Thyroid gland (tissue), 4 donors: ENCODE data around the gene CBFB. TPM values are rescaled to one million over a fixed set of nuclear protein-coding genes. Genes with fewer than 3 reads are reported as not detected.

ENCODE experiments used
- DNase-seq, 2 donors: peaks; one replicate each; pipeline ENCODE4 v3.0.0-alpha.2; 2019
- H3K27ac ChIP-seq, 3 donors: fragments of 200-600 bp; sonication (generic); 1 replicate in 2 of 3; 2 replicates in 1 of 3; pipeline ENCODE4 v1.5.1; 2016 to 2019; ENCODE audit warnings: mild to moderate bottlenecking in 1 of 3, moderate library complexity in 1 of 3
- H3K27me3 ChIP-seq: fragments of 200-600 bp; sonication (generic); one replicate; pipeline ENCODE4 v1.5.1; 2019
- H3K36me3 ChIP-seq, 2 donors: fragments of 200-600 bp; sonication (generic); one replicate each; pipeline ENCODE4 v1.5.1; 2016 to 2019
- H3K4me1 ChIP-seq, 2 donors: fragments of 200-600 bp; sonication (generic); one replicate each; pipeline ENCODE4 v1.5.1; 2017 to 2019
- H3K4me3 ChIP-seq, 3 donors: fragments of 200-600 bp; sonication (generic); replicated peaks in 1 of 3; 1 replicate in 2 of 3; 2 replicates in 1 of 3; pipeline ENCODE4 v1.5.1; 2016; ENCODE audit warnings: mild to moderate bottlenecking in 1 of 3
- H3K9me3 ChIP-seq: fragments of 200-600 bp; sonication (generic); one replicate; pipeline ENCODE4 v1.5.1; 2017
- CTCF ChIP-seq, 6 experiments: fragments of 200-600 bp in 3 of 6; fragments of 450-650 bp in 3 of 6; sonication (generic) in 3 of 6; IDR thresholded peaks; one replicate each; pipeline ENCODE4 v1.5.1; 2016 to 2019; ENCODE audit warnings: antibody characterized with exemption in 6 of 6, mild to moderate bottlenecking in 2 of 6, inconsistent platforms in 1 of 6, moderate library complexity in 1 of 6
- POLR2A ChIP-seq, 2 donors: fragments of 450-650 bp; IDR thresholded peaks; one replicate each; pipeline ENCODE4 v1.6.1; 2017; ENCODE audit warnings: antibody characterized with exemption in 2 of 2, mild to moderate bottlenecking in 2 of 2, moderate library complexity in 1 of 2
- WGBS, 2 donors: methylation state at CpG; one replicate each; pipeline ENCODE4 v1.1.5; 2017; 5-methylcytosine and 5-hydroxymethylcytosine counted together
- intact Hi-C: fragments of 100-400 bp; cut with DNase I; formaldehyde crosslinking; loops from one replicate; pipeline ENCODE4 v1.15.1; 2023
- total RNA-seq, 4 donors: library from RNA; depleted of rRNA; stranded (reverse); fragments of >200 nt; gene quantifications; one replicate each; pipeline ENCODE4 v1.2.3, GENCODE V29; 2016

The CBFB gene
- total RNA-seq, 4 donors from 2014 or later, result 31.0 to 60.0 (median 41.5) TPM

- no peak for DNase-seq
- Histone ChIP-seq H3K36me3 (no peaks in the 10 kb centered on the region), H3K4me1 (peaks cover 19 to 30% of the 10 kb centered on the region in 2 donors), H3K4me3 (no peak overlapping the region), H3K9me3 (no peaks in the 10 kb centered on the region), H3K27ac (no peak overlapping the region), H3K27me3 (no peaks in the 10 kb centered on the region)
- TF ChIP-seq POLR2A (IDR thresholded peaks at IDR 0.05) (no peak), CTCF (IDR thresholded peaks at IDR 0.05) (no peak)
- intact Hi-C loops, result no loop called here
- WGBS, 2 donors, result 92 to 93% methylated on average over 3 of the region's 3 CpGs
Measured at GRCh38 chr16:67001726-67002125, 27.2 kb upstream of the CBFB start.

GRCh38 chr16:67006930-67007658 lies 21.9 kb upstream of the CBFB start:
- no peaks in the 10 kb centered on the region for H3K36me3 ChIP-seq
- peaks cover 0 to 10% of the 10 kb centered on the region in 2 donors for H3K4me1 ChIP-seq
- H3K27me3 ChIP-seq, result no peaks in the 10 kb centered on the region
- intact Hi-C loops, result no loop called here
- H3K27ac ChIP-seq, result peak overlapping the region; percentile 23 to 33 (median 30)
- peak; percentile 56 to 62 for DNase-seq
- TF ChIP-seq CTCF (IDR thresholded peaks at IDR 0.05) (no peak), POLR2A (IDR thresholded peaks at IDR 0.05) (no peak)
- no peaks in the 10 kb centered on the region for H3K9me3 ChIP-seq
- H3K4me3 ChIP-seq, result no peak overlapping the region
- WGBS, 2 donors, result 45 to 53% methylated on average over 11 to 12 of the region's 12 CpGs

- no peak for DNase-seq
- 72 to 81% methylated on average over 1 of the region's 1 CpG for WGBS, 2 donors
- no peak overlapping the region for H3K4me3 ChIP-seq
Measured at GRCh38 chr16:67009158-67009557, 19.8 kb upstream of the CBFB start.

GRCh38 chr16:67011274-67011673 lies 17.7 kb upstream of the CBFB start:
- WGBS, 2 donors, result 86 to 100% methylated on average over 1 of the region's 2 CpGs
- H3K36me3 ChIP-seq, result no peaks in the 10 kb centered on the region
- no peak for TF ChIP-seq CTCF (IDR thresholded peaks at IDR 0.05)
- TF ChIP-seq POLR2A (IDR thresholded peaks at IDR 0.05), result no peak
- no peaks in the 10 kb centered on the region for H3K27me3 ChIP-seq
- peaks cover 9 to 27% of the 10 kb centered on the region in 2 donors for H3K4me1 ChIP-seq
- intact Hi-C loops, result no loop called here
- H3K4me3 ChIP-seq, result no peak overlapping the region
- no peak overlapping the region for H3K27ac ChIP-seq
- no peaks in the 10 kb centered on the region for H3K9me3 ChIP-seq
- DNase-seq, result no peak

More at GRCh38 chr16:67009158-67009557, 19.8 kb upstream of the CBFB start:
- Histone ChIP-seq H3K27me3 (no peaks in the 10 kb centered on the region), H3K36me3 (no peaks in the 10 kb centered on the region), H3K27ac (no peak overlapping the region), H3K4me1 (peaks cover 6 to 19% of the 10 kb centered on the region in 2 donors), H3K9me3 (no peaks in the 10 kb centered on the region)
- no peak for TF ChIP-seq POLR2A (IDR thresholded peaks at IDR 0.05)
- no peak for TF ChIP-seq CTCF (IDR thresholded peaks at IDR 0.05)
- intact Hi-C loops, result no loop called here

- Histone ChIP-seq H3K4me3 (peak overlapping the region in 1 of 3 donors; percentile 47), H3K27me3 (no peaks in the 10 kb centered on the region), H3K9me3 (no peaks in the 10 kb centered on the region), H3K4me1 (peaks cover 9 to 17% of the 10 kb centered on the region in 2 donors), H3K36me3 (no peaks in the 10 kb centered on the region), H3K27ac (peak overlapping the region in 1 of 3 donors; percentile 57)
- peak in 1 of 2 donors; percentile 17 for DNase-seq
- intact Hi-C loops, result no loop called here
- TF ChIP-seq CTCF (IDR thresholded peaks at IDR 0.05) (no peak), POLR2A (IDR thresholded peaks at IDR 0.05) (no peak)
- WGBS, 2 donors, result 10 to 12% methylated on average over 15 to 20 of the region's 21 CpGs
Measured at GRCh38 chr16:67013233-67013822, 15.6 kb upstream of the CBFB start.
